ENCODE data around the gene MKRN2.

Gene MKRN2

DNA sequence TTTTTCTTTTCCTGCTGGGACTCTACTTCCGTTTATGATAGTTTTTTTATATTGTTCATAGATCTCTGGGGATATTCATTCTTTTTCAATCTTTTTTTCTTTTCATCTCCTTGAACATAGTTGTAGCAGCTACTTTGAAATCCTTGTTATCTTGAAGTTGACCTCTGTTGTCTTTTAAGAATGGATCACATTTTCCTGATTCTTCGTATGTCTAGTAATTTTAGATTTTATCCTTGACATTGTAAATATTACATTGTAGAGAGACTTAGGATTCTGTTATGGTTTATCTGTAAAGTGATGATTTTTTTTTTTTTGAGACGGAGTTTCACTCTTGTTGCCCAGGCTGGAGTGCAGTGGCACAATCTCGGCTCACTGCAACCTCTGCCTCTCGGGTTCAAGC lies 20.5 kb downstream of the MKRN2 start:
- H3K4me3 ChIP-seq (ENCODE audit: low read depth, low read length): no peak overlapping the region
- TF ChIP-seq, protein P1, sequence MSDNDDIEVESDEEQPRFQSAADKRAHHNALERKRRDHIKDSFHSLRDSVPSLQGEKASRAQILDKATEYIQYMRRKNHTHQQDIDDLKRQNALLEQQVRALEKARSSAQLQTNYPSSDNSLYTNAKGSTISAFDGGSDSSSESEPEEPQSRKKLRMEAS (IDR thresholded peaks at IDR 0.05; ENCODE audit: low read depth, low read length): no peak
- TF ChIP-seq MYC (IDR thresholded peaks at IDR 0.05; ENCODE audit: low read depth, low read length) (no peak), CTCF (IDR thresholded peaks at IDR 0.05; ENCODE audit: low read depth, low read length) (no peak), POLR2A (IDR thresholded peaks at IDR 0.05; ENCODE audit: extremely low read depth, insufficient read length) (no peak)
- DNase-seq (ENCODE audit: low read depth): no peak

DNA sequence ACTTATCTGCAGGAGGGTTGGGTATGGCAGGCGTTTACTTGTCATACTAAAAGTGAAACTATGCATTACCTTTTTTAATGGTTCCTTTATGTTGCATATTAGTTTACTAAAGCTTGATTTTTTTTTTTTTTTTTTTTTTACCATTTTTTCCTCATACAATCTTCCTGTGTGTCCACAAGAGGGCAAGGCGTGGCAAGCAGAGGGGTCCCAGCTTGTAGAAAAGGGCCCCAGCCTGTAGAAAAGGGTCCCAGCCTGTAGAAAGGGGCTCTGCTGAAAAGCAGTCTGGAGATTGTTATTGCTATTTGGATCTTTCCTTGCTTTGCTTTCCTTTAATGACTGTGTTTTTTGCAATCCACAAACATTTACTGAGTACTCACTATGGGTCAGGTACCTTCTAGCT lies 21.9 kb downstream of the MKRN2 start:
- no peak for DNase-seq (ENCODE audit: low read depth)
- no peak overlapping the region for H3K4me3 ChIP-seq (ENCODE audit: low read depth, low read length)
- TF ChIP-seq CTCF (IDR thresholded peaks at IDR 0.05; ENCODE audit: low read depth, low read length) (no peak), MYC (IDR thresholded peaks at IDR 0.05; ENCODE audit: low read depth, low read length) (no peak), POLR2A (IDR thresholded peaks at IDR 0.05; ENCODE audit: extremely low read depth, insufficient read length) (no peak)
- TF ChIP-seq, protein P1 (IDR thresholded peaks at IDR 0.05; ENCODE audit: low read depth, low read length): no peak

- H3K4me3 ChIP-seq (ENCODE audit: low read depth, low read length): no peak overlapping the region
- DNase-seq (ENCODE audit: low read depth): no peak
- TF ChIP-seq MYC (IDR thresholded peaks at IDR 0.05; ENCODE audit: low read depth, low read length) (no peak), CTCF (IDR thresholded peaks at IDR 0.05; ENCODE audit: low read depth, low read length) (no peak), POLR2A (IDR thresholded peaks at IDR 0.05; ENCODE audit: extremely low read depth, insufficient read length) (no peak)
- TF ChIP-seq, protein P1 (IDR thresholded peaks at IDR 0.05; ENCODE audit: low read depth, low read length): no peak
Observed at GRCh38 chr3:12579456-12579855, 22.6 kb downstream of the MKRN2 start.

GRCh38 chr3:12579905-12580304 lies 23.0 kb downstream of the MKRN2 start:
- TF ChIP-seq POLR2A (IDR thresholded peaks at IDR 0.05; ENCODE audit: extremely low read depth, insufficient read length): no peak
- TF ChIP-seq MYC (IDR thresholded peaks at IDR 0.05; ENCODE audit: low read depth, low read length): no peak
- TF ChIP-seq, protein P1 (IDR thresholded peaks at IDR 0.05; ENCODE audit: low read depth, low read length): no peak
- no peak for TF ChIP-seq CTCF (IDR thresholded peaks at IDR 0.05; ENCODE audit: low read depth, low read length)
- no peak overlapping the region for H3K4me3 ChIP-seq (ENCODE audit: low read depth, low read length)
- no peak for DNase-seq (ENCODE audit: low read depth)

DNA sequence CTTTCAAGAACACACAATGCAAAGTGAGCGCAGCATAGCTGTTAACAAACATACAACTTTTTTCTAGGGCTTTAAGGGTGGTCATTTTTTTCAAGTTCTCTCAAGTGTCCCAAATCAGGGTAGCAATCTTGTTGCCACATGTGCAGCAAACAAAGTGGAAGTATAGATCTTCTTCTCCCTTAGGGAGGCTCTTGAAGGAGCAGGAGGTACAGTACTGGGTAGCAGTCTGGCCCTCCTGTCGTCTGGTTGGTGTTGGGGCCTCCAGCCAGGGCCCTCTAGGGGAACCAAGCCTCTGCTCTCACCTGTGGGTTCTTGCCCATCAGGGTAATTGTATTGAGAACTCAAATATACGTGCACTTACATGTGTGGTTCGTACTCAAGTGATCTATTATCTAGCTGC lies 25.8 kb downstream of the MKRN2 start:
- TF ChIP-seq CTCF (IDR thresholded peaks at IDR 0.05; ENCODE audit: low read depth, low read length) (no peak), MYC (IDR thresholded peaks at IDR 0.05; ENCODE audit: low read depth, low read length) (no peak), POLR2A (IDR thresholded peaks at IDR 0.05; ENCODE audit: extremely low read depth, insufficient read length) (no peak)
- TF ChIP-seq, protein P1 (IDR thresholded peaks at IDR 0.05; ENCODE audit: low read depth, low read length): no peak
- DNase-seq (ENCODE audit: low read depth): no peak
- H3K4me3 ChIP-seq (ENCODE audit: low read depth, low read length): no peak overlapping the region

DNA sequence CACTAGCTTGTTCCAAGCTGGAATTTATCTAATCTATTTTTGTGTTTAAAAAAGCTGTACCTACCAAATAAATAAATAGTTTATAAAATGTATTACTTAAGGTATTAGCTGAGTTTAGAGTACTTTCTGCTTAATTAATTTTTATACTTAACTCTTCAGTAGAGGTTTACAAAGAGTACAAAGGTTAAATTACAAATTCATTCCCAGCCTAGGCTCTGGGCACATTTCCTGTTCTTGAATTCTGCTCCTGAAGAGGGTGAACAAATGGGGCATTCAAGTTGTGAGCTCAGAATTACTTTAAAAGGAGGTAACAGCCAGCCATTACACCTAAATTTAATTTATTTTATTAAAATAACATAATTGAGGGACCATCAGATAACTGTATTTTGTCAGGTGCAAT lies 26.4 kb downstream of the MKRN2 start:
- DNase-seq (ENCODE audit: low read depth): no peak
- H3K4me3 ChIP-seq (ENCODE audit: low read depth, low read length): no peak overlapping the region
- TF ChIP-seq, protein P1 (IDR thresholded peaks at IDR 0.05; ENCODE audit: low read depth, low read length): no peak
- TF ChIP-seq CTCF (IDR thresholded peaks at IDR 0.05; ENCODE audit: low read depth, low read length): no peak
- TF ChIP-seq MYC (IDR thresholded peaks at IDR 0.05; ENCODE audit: low read depth, low read length): no peak
- no peak for TF ChIP-seq POLR2A (IDR thresholded peaks at IDR 0.05; ENCODE audit: extremely low read depth, insufficient read length)

Data from NB4 (cell line).